Left lung (tissue), 10 donors: ENCODE results near the gene NEXMIF. TPM values are rescaled to one million over a fixed set of nuclear protein-coding genes. Genes with fewer than 3 reads are reported as not detected.
"Not testable (repeated sequence)": the region's sequence is repeated elsewhere in the genome, so short reads cannot be mapped to it uniquely, and the experiment has no call there.

Source experiments
- ATAC-seq: fragments of 200-7000 bp; cut with Tn5 transposase; one replicate; pipeline ENCODE4 v1.9.1; 2020; ENCODE audit warnings: moderate library complexity
- DNase-seq, 4 donors: peaks; one replicate each; pipeline ENCODE4 v3.0.0-alpha.2; 2013 to 2020
- H3K27ac ChIP-seq, 2 donors: fragments of 200-600 bp; sonication (generic) in 1 of 2; one replicate each; pipeline versions ENCODE4 v1.5.0 to v1.8.0; 2020 to 2021
- H3K27me3 ChIP-seq, 2 donors: fragments of 200-600 bp; sonication (generic) in 1 of 2; one replicate each; pipeline versions ENCODE4 v1.5.0 to v1.8.0; 2020 to 2021
- H3K36me3 ChIP-seq, 2 donors: fragments of 200-600 bp; sonication (generic) in 1 of 2; one replicate each; pipeline versions ENCODE4 v1.5.0 to v1.8.0; 2020 to 2021
- H3K4me1 ChIP-seq, 2 donors: fragments of 200-600 bp; one replicate each; pipeline ENCODE4 v1.8.0; 2021
- H3K4me3 ChIP-seq, 2 donors: fragments of 200-600 bp; sonication (generic) in 1 of 2; one replicate each; pipeline versions ENCODE4 v1.5.0 to v1.8.0; 2020 to 2021; ENCODE audit warnings: mild to moderate bottlenecking in 1 of 2
- H3K9me3 ChIP-seq, 2 donors: fragments of 200-600 bp; sonication (generic) in 1 of 2; one replicate each; pipeline versions ENCODE4 v1.5.0 to v1.8.0; 2020 to 2021
- CTCF ChIP-seq, 2 donors: fragments of 200-600 bp; sonication (generic) in 1 of 2; IDR thresholded peaks; one replicate each; pipeline versions ENCODE4 v1.5.0 to v1.8.0; 2021; ENCODE audit warnings: antibody characterized with exemption in 2 of 2
- intact Hi-C, 2 donors: fragments of 100-400 bp; cut with DNase I; formaldehyde crosslinking; loops; one replicate each; pipeline versions ENCODE4 v1.11.2 to v1.14.2; 2022
- polyA plus RNA-seq, 6 donors: library from polyadenylated mRNA; unstranded; fragments of 120-200 nt; gene quantifications; one replicate each; pipeline ENCODE4 v1.2.1, GENCODE V29; 2013; ENCODE audit not compliant: insufficient read length in 6 of 6
- total RNA-seq, 2 donors: library from RNA; stranded (reverse); fragmentation: NEBNext Ultra II Directional; extraction: Animal tissue kit (Norgen Biotek cat#: 25700); gene quantifications; one replicate each; pipeline ENCODE4 v1.2.1, GENCODE V29; 2021
- donor health status: DM: no; HTN: yes; CAD: no.
- donor health status: DM: no; HTN: no; CAD: no.

Gene NEXMIF
- total and polyA plus RNA-seq, 8 donors = 0.14 to 0.89 (median 0.20) TPM

- Histone ChIP-seq H3K36me3 (no peaks in the 10 kb centered on the region), H3K27me3 (no peaks in the 10 kb centered on the region), H3K9me3 (peaks cover 6 to 37% of the 10 kb centered on the region in 2 donors), H3K4me3 (no peak overlapping the region), H3K27ac (no peak overlapping the region), H3K4me1 (no peaks in the 10 kb centered on the region)
- TF ChIP-seq CTCF (IDR thresholded peaks at IDR 0.05) = no peak
- DNase-seq (no peak), ATAC-seq (no peak)
- intact Hi-C loops = no loop called here
These were observed 72.0 kb downstream of the NEXMIF start for GRCh38 chrX:74853255-74853654.

- Histone ChIP-seq H3K36me3 (no peaks in the 10 kb centered on the region), H3K27ac (no peak overlapping the region), H3K27me3 (no peaks in the 10 kb centered on the region), H3K4me3 (no peak overlapping the region), H3K9me3 (no peaks in the 10 kb centered on the region), H3K4me1 (no peaks in the 10 kb centered on the region)
- ATAC-seq = no peak
- no peak for TF ChIP-seq CTCF (IDR thresholded peaks at IDR 0.05)
- intact Hi-C loops = no loop called here
- DNase-seq = peak in 1 of 4 donors; percentile 3
These were observed 89.7 kb downstream of the NEXMIF start for GRCh38 chrX:74835566-74835965.

GRCh38 chrX:74819797-74820196 is 105.5 kb downstream of the NEXMIF start:
- not testable (repeated sequence) for DNase-seq

GRCh38 chrX:74814681-74815080 is 110.6 kb downstream of the NEXMIF start:
- intact Hi-C loops = no loop called here
- no peaks in the 10 kb centered on the region for H3K4me1 ChIP-seq
- ATAC-seq (no peak), DNase-seq (no peak)
- H3K9me3 ChIP-seq = no peaks in the 10 kb centered on the region
- no peak for TF ChIP-seq CTCF (IDR thresholded peaks at IDR 0.05)
- no peak overlapping the region for H3K27ac ChIP-seq
- H3K36me3 ChIP-seq = no peaks in the 10 kb centered on the region
- H3K4me3 ChIP-seq = no peak overlapping the region
- H3K27me3 ChIP-seq = no peaks in the 10 kb centered on the region

More at GRCh38 chrX:74819797-74820196, 105.5 kb downstream of the NEXMIF start:
- H3K9me3 ChIP-seq, H3K27me3 ChIP-seq, intact Hi-C loops, H3K36me3 ChIP-seq, H3K4me3 ChIP-seq, H3K4me1 ChIP-seq, H3K27ac ChIP-seq, ATAC-seq: not testable (repeated sequence)

GRCh38 chrX:74804574-74804973 is 120.7 kb downstream of the NEXMIF start:
- Histone ChIP-seq H3K36me3 (no peaks in the 10 kb centered on the region), H3K4me3 (no peak overlapping the region), H3K9me3 (no peaks in the 10 kb centered on the region), H3K27me3 (no peaks in the 10 kb centered on the region), H3K4me1 (no peaks in the 10 kb centered on the region), H3K27ac (no peak overlapping the region)
- TF ChIP-seq CTCF (IDR thresholded peaks at IDR 0.05) = no peak
- ATAC-seq = no peak
- intact Hi-C loops = no loop called here
- no peak for DNase-seq

- no peaks in the 10 kb centered on the region for H3K4me1 ChIP-seq
- no peak for TF ChIP-seq CTCF (IDR thresholded peaks at IDR 0.05)
- no peaks in the 10 kb centered on the region for H3K27me3 ChIP-seq
- no peaks in the 10 kb centered on the region for H3K9me3 ChIP-seq
- ATAC-seq (no peak), DNase-seq (no peak)
- no peaks in the 10 kb centered on the region for H3K36me3 ChIP-seq
- intact Hi-C loops = no loop called here
- no peak overlapping the region for H3K27ac ChIP-seq
- no peak overlapping the region for H3K4me3 ChIP-seq
These were observed 125.2 kb downstream of the NEXMIF start for GRCh38 chrX:74800062-74800461.
